Kidney (tissue), 14 donors: Measurements from ENCODE around the gene ZFAND3. TPM values are rescaled to one million over a fixed set of nuclear protein-coding genes. Genes with fewer than 3 reads are reported as not detected.
"Not testable (repeated sequence)": the region's sequence is repeated elsewhere in the genome, so short reads cannot be mapped to it uniquely, and the experiment has no call there.

Experiments
- DNase-seq, 5 donors: peaks; one replicate each; pipeline ENCODE4 v3.0.0-alpha.2; 2013 to 2020
- FAIRE-seq: peaks from 2 replicates; lab custom pipeline; 2012; peaks lifted over from hg19 to GRCh38; lab: Jason Lieb, UNC
- H3K27ac ChIP-seq, 2 donors: one replicate each; pipeline ENCODE4 v1.7.0; 2013; ENCODE audit warnings: low read depth in 2 of 2, low read length in 2 of 2, inconsistent platforms in 1 of 2
- H3K27me3 ChIP-seq: one replicate; pipeline ENCODE4 v1.7.1; 2013; ENCODE audit warnings: low read length, inconsistent platforms; ENCODE audit not compliant: control insufficient read depth, insufficient read depth
- H3K36me3 ChIP-seq, 3 donors: one replicate each; pipeline versions ENCODE4 v1.7.0 to v1.7.1; 2013; ENCODE audit warnings: low read length in 3 of 3, control low read depth in 1 of 3, inconsistent platforms in 1 of 3; ENCODE audit not compliant: insufficient read depth in 3 of 3, control insufficient read depth in 2 of 3
- H3K4me1 ChIP-seq, 3 donors: one replicate each; pipeline versions ENCODE4 v1.7.0 to v1.7.1; 2013; ENCODE audit warnings: low read length in 3 of 3, inconsistent platforms in 1 of 3, low read depth in 1 of 3; ENCODE audit not compliant: control insufficient read depth in 2 of 3, insufficient read depth in 2 of 3
- H3K4me3 ChIP-seq, 3 donors: one replicate each; pipeline versions ENCODE4 v1.7.0 to v1.8.1; 2013; ENCODE audit warnings: low read length in 3 of 3, control low read depth in 1 of 3, inconsistent platforms in 1 of 3
- H3K9ac ChIP-seq, 3 donors: one replicate each; pipeline versions ENCODE4 v1.7.0 to v1.7.1; 2013; ENCODE audit warnings: low read length in 3 of 3, control low read depth in 1 of 3, inconsistent platforms in 1 of 3
- H3K9me3 ChIP-seq, 3 donors: one replicate each; pipeline versions ENCODE4 v1.7.0 to v1.7.1; 2013; ENCODE audit warnings: low read length in 3 of 3, control low read depth in 1 of 3, inconsistent platforms in 1 of 3; ENCODE audit not compliant: control insufficient read depth in 2 of 3, insufficient read depth in 1 of 3
- intact Hi-C: fragments of 100-400 bp; cut with DNase I; formaldehyde crosslinking; loops from one replicate; pipeline ENCODE4 v1.11.1; 2022
- polyA plus RNA-seq: library from polyadenylated mRNA; stranded (reverse); fragments of 350-450 nt; fragmentation: Illumina TruSeq; extraction: RNeasy Lipid Tissue Mini Kit (QIAGEN cat#74804); gene quantifications from one replicate; pipeline ENCODE4 v1.2.3, GENCODE V29; 2014; ENCODE audit warnings: low read depth, low replicate concordance; ENCODE audit not compliant: insufficient read depth
- total RNA-seq: library from RNA; stranded (reverse); fragmentation: NEBNext Ultra II Directional; extraction: Animal tissue kit (Norgen Biotek cat#: 25700); gene quantifications from one replicate; pipeline ENCODE4 v1.2.1, GENCODE V29; 2021
- TF ChIP-seq, protein P1 (sequence below): IDR thresholded peaks from 3 replicates; pipeline ENCODE4 v1.5.1; 2012; ENCODE audit warnings: mild to moderate bottlenecking, moderate library complexity, borderline replicate concordance; ENCODE audit not compliant: insufficient read depth; ENCODE audit errors: extremely low read depth
- donor health status: control.
- donor health status: control.
- donor health status: control.
- donor health status: control.
- donor health status: control.
- donor health status: DM: yes; HTN: yes; CAD: no.
- donor health status: Normal renal cell carcinoma (clear cell type).

Gene ZFAND3
- total and polyA plus RNA-seq, 2 donors from 2014 or later, result 44.6 to 104 TPM

DNA sequence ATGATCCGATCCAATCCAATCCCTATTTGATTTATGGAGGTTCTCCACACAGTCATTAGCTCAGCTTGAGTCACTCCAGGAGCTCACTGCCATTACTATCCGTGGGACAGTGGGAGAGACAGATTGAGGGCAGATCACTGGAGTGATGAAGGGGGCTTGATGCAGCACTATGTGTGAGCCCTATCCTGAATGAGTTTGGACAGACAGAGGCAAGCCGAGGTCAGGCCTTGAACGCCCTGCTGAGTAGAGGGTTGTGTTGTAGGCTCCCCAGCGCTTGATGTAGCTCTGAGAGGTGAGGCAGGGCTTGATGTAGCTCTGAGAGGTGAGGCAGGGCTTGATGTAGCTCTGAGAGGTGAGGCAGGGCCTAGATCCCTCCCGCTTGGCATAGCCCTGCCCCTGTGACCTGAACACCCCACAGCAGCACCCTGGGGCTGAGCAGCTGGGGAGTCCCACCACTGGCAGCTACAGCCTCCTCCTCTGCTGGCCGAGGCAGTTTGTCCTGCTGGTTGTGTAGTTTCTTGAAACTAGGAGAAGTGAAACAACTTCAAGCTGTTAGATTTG lies 58.7 kb downstream of the ZFAND3 start:
- no peak for DNase-seq
- no peak for FAIRE-seq

DNA sequence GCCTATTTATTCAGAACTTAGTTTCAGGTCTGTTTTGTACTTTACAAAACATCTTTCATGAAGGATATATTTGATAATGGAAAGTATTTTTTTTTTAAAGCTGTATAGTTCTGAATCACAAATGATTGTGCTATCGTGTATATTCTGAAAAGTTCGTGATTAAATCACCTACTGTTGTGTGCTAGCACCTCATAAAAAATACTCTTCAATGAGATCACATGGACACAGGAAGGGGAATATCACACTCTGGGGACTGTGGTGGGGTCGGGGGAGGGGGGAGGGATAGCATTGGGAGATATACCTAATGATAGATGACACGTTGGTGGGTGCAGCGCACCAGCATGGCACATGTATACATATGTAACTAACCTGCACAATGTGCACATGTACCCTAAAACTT lies 61.1 kb downstream of the ZFAND3 start:
- peaks cover 0 to 21% (median 16%) of the 10 kb centered on the region in 3 donors for H3K4me1 ChIP-seq
- H3K27me3 ChIP-seq, H3K9me3 ChIP-seq, FAIRE-seq, H3K9ac ChIP-seq, H3K36me3 ChIP-seq, DNase-seq, H3K27ac ChIP-seq, H3K4me3 ChIP-seq, intact Hi-C loops: not testable (repeated sequence)

More for the DNA sequence above, 58.7 kb downstream of the ZFAND3 start:
- no peaks in the 10 kb centered on the region for H3K27me3 ChIP-seq
- no peak overlapping the region for H3K27ac ChIP-seq
- no peaks in the 10 kb centered on the region for H3K36me3 ChIP-seq
- H3K4me3 ChIP-seq, result no peak overlapping the region
- H3K9me3 ChIP-seq, result no peaks in the 10 kb centered on the region
- H3K4me1 ChIP-seq, result peaks cover 0 to 21% (median 16%) of the 10 kb centered on the region in 3 donors
- H3K9ac ChIP-seq, result no peak overlapping the region
- TF ChIP-seq, protein P1, sequence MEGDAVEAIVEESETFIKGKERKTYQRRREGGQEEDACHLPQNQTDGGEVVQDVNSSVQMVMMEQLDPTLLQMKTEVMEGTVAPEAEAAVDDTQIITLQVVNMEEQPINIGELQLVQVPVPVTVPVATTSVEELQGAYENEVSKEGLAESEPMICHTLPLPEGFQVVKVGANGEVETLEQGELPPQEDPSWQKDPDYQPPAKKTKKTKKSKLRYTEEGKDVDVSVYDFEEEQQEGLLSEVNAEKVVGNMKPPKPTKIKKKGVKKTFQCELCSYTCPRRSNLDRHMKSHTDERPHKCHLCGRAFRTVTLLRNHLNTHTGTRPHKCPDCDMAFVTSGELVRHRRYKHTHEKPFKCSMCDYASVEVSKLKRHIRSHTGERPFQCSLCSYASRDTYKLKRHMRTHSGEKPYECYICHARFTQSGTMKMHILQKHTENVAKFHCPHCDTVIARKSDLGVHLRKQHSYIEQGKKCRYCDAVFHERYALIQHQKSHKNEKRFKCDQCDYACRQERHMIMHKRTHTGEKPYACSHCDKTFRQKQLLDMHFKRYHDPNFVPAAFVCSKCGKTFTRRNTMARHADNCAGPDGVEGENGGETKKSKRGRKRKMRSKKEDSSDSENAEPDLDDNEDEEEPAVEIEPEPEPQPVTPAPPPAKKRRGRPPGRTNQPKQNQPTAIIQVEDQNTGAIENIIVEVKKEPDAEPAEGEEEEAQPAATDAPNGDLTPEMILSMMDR, result no peak
- intact Hi-C loops, result no loop called here

DNA sequence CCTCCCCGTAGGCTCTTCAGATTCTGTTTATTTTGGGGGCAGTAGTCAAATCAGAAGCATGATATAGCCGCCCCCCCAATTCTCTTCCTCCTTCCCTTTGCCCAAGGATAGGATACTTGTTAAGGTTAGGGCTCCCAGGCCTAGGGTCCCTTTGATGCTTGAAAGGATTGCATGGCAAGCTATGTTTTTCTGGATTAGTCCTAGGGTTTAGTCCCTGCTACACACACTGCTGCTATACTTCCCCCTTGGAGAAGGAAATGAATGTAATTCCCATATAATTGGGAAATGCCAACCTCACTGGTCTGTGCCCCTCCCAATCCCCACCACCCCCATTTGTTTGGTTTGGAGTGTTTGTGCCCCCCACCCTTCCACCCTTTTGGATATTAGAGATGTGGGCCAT lies 62.8 kb downstream of the ZFAND3 start:
- H3K4me1 ChIP-seq, result peaks cover 0 to 16% (median 14%) of the 10 kb centered on the region in 3 donors
- no peak overlapping the region for H3K4me3 ChIP-seq
- H3K9ac ChIP-seq, result no peak overlapping the region
- DNase-seq, result no peak
- H3K27me3 ChIP-seq, result no peaks in the 10 kb centered on the region
- H3K27ac ChIP-seq, result no peak overlapping the region
- intact Hi-C loops, result no loop called here
- H3K36me3 ChIP-seq, result no peaks in the 10 kb centered on the region
- no peak for FAIRE-seq
- TF ChIP-seq, protein P1, result no peak
- H3K9me3 ChIP-seq, result no peaks in the 10 kb centered on the region

DNA sequence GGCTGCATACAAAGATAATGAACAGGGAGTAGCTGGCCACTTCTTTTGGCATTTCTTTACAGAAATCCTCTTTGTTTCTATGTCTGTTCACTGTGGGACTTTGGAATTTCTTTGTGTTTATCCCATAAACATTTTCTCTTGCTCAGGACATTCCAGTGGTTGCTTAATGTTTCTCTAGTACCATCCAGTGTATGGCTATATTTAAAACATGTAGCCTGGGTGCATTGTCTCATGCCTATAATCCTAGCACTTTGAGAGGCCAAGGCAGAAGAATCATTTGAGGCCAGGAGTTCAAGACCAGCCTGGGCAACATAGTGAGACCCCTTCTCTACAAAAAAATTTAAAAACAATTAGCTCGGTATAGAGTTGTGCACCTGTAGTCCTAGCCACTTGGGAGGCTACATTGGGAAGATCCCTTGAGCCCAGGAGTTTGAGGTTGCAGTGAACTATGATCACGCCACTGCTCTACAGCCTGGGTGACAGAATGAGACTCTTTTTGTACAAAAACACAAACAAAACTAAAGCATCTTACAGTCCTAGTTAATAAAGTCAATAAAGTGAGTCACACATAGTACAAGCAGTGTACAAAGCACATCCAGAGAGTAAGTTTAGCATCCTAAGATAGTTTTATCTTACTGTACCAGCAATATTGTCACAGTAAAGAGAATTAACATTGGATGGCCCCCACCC lies 63.3 kb downstream of the ZFAND3 start:
- FAIRE-seq, result no peak
- H3K4me3 ChIP-seq, result no peak overlapping the region
- H3K9ac ChIP-seq, result no peak overlapping the region

More for the DNA sequence above, 63.3 kb downstream of the ZFAND3 start:
- peak in 1 of 5 donors; percentile 14 for DNase-seq
- intact Hi-C loops, result no loop called here
- TF ChIP-seq, protein P1, result no peak
- Histone ChIP-seq H3K36me3 (no peaks in the 10 kb centered on the region), H3K4me1 (peaks cover 0 to 13% (median 11%) of the 10 kb centered on the region in 3 donors), H3K9me3 (no peaks in the 10 kb centered on the region), H3K27ac (no peak overlapping the region), H3K27me3 (no peaks in the 10 kb centered on the region)
